ENCODE measurements around the gene FUT6.

DNA sequence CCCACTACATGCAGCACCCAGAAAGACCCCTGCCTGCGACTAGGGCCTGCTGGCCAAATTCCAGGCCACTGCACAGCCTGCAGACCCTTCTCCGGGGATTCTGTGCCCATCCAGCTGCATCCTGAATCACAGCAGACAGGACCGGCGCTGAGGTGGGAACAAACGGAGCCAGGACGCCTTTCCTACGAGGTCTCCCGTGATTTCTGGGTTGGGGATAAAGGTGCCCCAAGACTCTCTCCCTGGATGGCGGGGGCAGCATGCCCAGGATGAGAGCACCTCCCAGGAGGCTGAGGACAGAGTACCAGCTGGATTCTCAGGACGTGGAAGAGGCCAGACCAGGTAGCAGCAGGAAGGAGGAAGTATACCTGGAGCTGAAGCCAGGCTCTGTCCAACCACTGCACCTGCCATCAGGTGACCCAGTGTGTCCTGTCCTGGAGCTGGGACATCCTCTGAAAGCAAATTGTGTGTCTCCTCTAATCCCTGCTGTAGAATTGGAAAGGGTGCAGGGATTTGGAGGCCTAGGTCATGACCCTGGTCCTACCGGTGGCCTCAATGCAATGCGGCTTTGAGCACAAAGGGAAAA lies 34.2 kb upstream of the FUT6 start:
- TF ChIP-seq, protein P1, sequence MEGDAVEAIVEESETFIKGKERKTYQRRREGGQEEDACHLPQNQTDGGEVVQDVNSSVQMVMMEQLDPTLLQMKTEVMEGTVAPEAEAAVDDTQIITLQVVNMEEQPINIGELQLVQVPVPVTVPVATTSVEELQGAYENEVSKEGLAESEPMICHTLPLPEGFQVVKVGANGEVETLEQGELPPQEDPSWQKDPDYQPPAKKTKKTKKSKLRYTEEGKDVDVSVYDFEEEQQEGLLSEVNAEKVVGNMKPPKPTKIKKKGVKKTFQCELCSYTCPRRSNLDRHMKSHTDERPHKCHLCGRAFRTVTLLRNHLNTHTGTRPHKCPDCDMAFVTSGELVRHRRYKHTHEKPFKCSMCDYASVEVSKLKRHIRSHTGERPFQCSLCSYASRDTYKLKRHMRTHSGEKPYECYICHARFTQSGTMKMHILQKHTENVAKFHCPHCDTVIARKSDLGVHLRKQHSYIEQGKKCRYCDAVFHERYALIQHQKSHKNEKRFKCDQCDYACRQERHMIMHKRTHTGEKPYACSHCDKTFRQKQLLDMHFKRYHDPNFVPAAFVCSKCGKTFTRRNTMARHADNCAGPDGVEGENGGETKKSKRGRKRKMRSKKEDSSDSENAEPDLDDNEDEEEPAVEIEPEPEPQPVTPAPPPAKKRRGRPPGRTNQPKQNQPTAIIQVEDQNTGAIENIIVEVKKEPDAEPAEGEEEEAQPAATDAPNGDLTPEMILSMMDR (IDR thresholded peaks at IDR 0.05), result no peak
- TF ChIP-seq TCF7L2 (IDR thresholded peaks at IDR 0.05; ENCODE audit: low read depth, low read length) (no peak), POLR2AphosphoS5 (IDR thresholded peaks at IDR 0.05; ENCODE audit: low read depth, low read length) (no peak)
- TF ChIP-seq, protein P2, sequence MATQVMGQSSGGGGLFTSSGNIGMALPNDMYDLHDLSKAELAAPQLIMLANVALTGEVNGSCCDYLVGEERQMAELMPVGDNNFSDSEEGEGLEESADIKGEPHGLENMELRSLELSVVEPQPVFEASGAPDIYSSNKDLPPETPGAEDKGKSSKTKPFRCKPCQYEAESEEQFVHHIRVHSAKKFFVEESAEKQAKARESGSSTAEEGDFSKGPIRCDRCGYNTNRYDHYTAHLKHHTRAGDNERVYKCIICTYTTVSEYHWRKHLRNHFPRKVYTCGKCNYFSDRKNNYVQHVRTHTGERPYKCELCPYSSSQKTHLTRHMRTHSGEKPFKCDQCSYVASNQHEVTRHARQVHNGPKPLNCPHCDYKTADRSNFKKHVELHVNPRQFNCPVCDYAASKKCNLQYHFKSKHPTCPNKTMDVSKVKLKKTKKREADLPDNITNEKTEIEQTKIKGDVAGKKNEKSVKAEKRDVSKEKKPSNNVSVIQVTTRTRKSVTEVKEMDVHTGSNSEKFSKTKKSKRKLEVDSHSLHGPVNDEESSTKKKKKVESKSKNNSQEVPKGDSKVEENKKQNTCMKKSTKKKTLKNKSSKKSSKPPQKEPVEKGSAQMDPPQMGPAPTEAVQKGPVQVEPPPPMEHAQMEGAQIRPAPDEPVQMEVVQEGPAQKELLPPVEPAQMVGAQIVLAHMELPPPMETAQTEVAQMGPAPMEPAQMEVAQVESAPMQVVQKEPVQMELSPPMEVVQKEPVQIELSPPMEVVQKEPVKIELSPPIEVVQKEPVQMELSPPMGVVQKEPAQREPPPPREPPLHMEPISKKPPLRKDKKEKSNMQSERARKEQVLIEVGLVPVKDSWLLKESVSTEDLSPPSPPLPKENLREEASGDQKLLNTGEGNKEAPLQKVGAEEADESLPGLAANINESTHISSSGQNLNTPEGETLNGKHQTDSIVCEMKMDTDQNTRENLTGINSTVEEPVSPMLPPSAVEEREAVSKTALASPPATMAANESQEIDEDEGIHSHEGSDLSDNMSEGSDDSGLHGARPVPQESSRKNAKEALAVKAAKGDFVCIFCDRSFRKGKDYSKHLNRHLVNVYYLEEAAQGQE (IDR thresholded peaks at IDR 0.05; ENCODE audit: insufficient read depth in 1 of 2, low read depth in 2 of 2, low read length in 1 of 2), result no peak
